Choroid plexus epithelial cell (primary cell): ENCODE results near the gene ATM.
"Not testable (repeated sequence)": the region's sequence is repeated elsewhere in the genome, so short reads cannot be mapped to it uniquely, and the experiment has no call there.

Experiments
- DNase-seq: peaks from one replicate; pipeline ENCODE4 v3.0.0-alpha.2; 2010; ENCODE audit warnings: low read depth
- H3K4me3 ChIP-seq: 2 replicates; pipeline ENCODE4 v1.5.1; 2011; ENCODE audit warnings: low read depth, mild to moderate bottlenecking, control low read depth, low read length, moderate library complexity
- CTCF ChIP-seq: conservative IDR thresholded peaks from 2 replicates; pipeline ENCODE4 v1.5.1; 2011; ENCODE audit warnings: low read depth, mild to moderate bottlenecking, control low read depth, inconsistent platforms, low read length, moderate library complexity

The ATM gene

GRCh38 chr11:108414958-108415357, 192.1 kb downstream of the ATM start:
- H3K4me3 ChIP-seq: no peak overlapping the region
- DNase-seq: no peak
- TF ChIP-seq CTCF: no peak

DNA sequence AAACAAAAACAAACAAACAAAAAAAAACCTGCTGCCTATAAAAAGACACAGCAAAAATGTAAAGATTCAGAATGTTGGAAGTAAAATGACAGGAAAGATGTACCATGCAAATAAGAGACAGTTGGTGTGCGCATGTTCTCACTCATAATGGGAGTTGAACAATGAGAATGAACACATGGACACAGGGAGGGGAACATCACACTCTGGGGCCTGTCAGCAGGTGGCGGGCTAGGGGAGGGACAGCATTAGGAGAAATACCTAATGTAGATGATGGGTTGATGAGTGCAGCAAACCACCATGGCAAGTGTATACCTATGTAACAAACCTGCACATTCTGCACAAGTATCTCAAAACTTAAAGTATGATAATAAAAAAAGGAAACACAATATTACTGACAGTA, 194.7 kb downstream of the ATM start:
- DNase-seq: peak; percentile 4
- not testable (repeated sequence) for H3K4me3 ChIP-seq
- TF ChIP-seq CTCF: peak; percentile 36
